NCI-H1694 treated with DMSO at 0.1 percent for 48 hours (cell line): Measurements from ENCODE around the gene FSTL4.
"Not testable (repeated sequence)": the region's sequence is repeated elsewhere in the genome, so short reads cannot be mapped to it uniquely, and the experiment has no call there.

Source experiments
- DNase-seq: peaks from one replicate; lab custom pipeline; 2025; lab: John Stamatoyannopoulos, UW

The FSTL4 gene

DNA sequence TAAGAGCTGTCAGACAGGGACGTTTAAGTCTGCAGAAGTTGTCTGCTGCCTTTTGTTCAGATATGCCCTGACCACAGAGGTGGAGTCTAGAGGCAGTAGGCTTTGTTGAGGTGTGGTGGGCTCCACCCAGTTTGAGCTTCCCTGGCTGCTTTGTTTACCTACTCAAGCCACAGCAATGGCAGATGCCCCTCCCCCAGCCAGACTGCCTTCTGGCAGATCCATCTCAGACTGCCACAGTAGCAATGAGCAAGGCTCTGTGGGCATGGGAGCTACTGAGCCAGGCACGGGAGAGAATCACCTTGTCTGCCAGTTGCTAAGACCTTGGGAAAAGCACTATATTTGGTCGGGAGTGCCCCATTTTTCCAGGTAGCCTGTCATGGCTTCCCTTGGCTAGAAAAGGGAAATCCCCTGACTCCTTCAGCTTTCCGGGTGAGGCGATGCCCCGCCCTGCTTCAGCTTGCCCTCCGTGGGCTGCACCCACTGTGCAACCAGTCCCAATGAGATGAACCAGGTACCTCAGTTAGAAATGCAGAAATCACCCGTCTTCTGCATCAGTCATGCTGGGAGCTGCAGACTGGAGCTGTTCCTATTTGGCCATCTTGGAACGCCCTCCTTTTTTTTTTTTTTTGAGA is 441.5 kb downstream of the FSTL4 start:
- not testable (repeated sequence) for DNase-seq

DNA sequence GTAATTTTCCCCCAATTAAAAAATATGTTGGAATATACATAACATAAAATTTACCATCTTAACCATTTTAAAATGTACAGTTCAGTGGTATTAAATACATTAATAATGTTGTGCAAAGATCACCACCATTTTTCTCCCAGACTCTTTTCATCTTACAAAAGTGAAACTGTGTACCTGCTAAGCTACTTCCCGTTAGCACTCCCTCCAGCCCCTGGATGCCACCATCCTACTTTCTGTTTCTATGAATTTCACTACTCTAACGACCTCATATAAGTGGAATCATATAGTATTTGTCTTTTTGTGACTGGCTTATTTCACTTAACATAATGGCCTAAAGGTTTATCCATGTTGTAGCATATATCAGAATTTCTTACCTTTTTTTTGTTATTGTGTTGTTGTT is 447.6 kb downstream of the FSTL4 start:
- DNase-seq, result no peak

DNA sequence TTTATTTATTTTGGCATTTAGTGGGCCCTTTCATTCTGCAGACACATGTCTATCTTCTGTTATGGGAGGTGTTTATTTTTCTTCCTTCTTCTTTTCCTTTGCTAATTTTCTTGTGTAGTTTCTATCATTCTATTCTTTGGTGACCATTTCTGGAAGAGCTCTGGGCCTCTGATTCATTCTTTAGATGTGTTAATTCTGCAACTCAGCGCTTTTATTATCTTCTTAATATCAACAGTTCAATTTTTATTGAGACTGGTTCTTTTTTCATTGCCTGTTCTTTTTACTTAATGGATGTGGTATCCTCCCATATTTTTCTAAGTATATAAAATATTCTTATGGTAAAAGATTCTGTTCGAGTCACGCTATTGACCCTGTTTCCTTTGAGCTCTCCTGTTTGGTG is 448.5 kb downstream of the FSTL4 start:
- DNase-seq, result no peak

DNA sequence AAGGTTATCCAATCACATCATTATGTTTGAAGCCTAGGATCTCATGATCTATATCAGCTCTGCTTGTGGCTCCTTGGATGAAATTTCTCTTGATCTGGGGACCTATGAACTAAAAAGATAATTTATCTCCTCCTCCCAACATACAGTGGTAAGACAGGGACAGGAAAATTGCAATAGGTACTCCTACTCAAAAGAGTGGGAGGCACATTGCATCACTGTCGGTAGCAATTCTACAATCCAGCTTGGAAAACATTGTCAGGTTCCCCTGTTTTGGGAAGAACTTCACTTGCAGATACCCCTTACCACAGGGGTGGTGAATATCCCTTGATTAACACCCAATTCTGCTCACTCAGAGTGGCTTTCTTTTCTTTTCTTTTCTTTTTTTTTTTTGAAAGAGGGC is 452.8 kb downstream of the FSTL4 start:
- DNase-seq, result no peak

DNA sequence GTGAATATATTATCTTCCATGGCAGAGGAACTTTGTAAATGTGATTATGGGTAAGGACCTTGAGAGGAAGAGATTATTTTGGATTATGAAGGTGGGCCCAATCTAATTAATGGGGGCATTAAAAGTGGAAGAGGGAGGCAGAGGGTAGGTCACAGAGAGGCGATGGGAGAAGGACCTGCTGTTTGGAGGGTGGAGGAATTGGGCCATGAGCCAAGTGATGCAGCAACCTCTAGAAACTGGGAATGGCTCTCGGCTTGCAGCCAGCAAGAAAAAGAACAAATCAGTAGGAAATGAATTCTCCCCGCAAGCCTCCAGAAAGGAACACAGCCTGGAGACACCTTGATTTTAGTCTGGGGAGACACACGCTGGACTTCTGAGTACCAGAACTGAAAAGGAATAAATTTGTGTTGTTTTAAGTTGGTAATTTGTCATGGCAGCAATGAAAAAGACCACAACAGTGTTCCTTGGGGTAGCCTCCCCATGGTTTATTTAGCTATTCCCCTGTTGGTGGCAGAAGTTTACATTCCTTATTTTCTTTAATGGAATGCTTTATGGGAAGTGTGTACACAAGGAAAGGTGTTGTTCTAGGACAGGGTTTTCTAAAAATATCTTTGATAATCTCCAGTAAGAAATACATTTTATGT is 456.9 kb downstream of the FSTL4 start:
- no peak for DNase-seq

DNA sequence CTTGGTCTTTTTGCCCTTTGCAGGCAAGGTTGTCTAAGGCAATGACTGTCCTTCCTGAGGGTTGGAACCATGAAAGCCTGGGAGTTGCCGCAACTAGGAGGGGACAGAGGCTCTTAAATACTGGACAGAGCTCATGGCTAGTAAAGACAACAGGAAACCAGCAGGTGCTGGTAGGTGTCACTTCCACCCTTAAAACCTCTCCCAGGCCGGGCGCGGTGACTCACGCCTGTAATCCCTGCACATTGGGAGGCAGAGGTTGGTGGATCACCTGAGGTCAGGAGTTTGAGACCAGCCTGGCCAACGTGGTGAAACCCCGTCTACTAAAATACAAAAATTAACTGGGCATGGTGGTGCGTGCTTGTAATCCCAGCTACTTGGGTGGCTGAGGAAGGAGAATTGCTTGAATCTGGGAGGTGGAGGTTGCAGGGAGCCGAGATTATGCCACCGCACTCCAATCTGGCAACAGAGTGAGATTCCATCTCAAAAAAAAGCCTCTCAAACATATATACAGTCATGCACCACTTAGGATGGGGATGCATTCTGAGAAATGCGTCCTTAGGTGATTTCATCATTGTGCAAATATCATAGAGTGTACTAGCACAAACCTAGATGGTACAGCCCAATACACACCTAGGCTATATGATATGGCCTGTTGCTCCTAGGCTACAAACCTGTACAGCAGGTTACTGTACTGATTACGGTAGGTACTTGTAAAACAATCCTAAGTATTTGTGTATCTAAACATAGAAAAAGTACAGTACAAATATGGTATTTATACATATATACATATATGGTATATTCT is 457.9 kb downstream of the FSTL4 start:
- DNase-seq, result no peak

DNA sequence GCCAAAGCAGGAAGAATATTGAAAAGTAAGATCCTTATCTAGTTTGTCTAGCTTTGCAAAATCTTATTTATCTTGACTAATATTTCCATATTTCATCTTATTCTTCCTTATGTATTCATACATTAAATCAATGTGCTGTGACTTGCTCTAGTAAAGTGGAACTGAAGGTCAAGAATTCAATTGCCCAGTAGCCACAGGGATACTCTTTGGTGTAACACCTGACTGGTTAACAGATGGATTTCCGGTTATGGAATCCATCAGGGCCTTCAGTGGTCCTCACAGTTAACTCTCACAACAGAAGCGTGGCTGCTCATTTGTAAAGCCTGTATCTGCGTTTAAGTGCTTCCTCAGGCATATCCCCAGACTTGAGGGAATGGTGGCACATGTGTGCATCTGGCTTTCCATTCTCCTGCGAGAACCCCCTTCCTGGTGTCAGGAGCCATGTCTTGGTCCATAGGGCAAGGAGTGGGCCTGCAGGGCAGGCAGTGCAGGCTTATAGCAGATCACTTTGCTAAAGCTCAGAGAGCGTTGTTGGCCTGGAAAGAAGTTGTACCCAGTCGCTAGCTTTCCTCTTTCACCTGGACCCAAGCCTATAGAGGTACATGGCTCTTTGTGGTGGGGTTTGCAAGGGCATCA is 461.3 kb downstream of the FSTL4 start:
- no peak for DNase-seq

DNA sequence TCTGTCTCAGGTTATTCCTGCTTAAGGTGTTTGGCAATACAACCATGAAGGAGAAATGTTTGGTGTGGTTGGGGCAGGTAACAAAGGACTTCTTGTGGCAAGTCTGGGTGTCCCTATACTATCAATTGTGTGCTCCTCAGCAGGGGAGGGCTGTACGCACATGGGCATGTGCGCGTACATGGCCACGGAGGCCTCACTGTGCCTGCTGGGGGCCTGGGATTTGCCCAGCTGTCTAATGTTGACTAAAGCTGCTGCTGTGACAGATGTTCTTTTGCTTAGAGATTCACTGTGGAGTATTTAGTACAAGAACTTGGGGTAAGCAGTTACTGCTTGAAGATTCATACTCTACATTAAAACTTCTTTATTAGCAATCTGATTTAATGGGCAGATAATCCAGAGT is 463.0 kb downstream of the FSTL4 start:
- peak; percentile 32 for DNase-seq

DNA sequence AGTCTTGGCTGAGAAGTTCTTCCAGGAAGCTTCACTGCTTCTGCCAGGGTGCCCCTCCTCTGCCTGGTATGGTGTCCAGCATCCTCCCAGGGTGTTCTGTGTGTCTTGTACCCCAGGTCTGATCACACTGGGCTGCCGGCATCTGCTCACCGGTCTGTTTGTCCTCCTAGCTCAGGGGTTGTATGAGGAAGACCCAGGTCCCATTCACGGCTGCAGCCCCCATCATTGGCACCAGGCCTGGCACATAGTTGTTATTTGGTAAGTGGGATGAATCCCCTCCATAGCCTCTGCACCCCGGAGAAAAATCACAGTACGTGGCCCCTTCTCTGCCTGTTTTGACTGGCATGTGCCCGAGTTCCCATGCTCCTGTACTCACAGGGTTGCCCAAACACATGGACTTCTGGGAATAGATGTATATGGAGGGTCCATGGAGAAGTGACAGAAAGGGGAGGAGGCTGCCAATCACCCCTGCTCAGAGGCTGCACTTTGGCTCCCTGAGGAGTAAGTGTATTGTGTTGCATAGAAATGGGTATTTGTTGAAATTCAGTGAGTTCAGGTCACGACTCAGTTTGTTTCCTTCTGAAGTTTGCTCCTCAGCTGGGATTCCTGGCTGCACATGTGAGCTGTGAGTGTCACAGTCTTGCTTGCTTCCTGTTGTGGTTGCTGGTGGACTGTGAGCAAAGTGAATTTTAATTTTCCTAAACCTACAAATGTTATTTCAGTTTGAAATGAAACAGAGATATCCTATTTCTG is 464.4 kb downstream of the FSTL4 start:
- DNase-seq, result no peak

DNA sequence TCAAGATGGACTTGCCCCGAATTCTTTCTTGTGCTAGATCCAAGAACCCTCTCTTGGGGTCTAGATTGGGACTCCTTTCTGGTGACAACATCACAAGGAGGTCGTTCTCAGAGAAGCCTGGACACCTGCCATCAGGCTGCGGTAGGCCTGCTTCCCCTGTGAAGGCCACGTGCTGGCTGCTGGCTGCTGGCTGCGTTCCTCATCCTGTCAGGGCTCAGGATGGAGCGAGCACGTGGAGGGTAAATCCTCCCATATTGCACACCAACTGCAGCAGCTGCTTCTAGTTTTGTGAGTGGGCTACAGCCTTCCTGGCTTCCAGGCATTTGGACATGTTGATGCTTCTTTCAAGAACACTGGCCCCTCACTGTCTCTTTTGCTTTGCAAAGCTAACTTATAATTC is 464.9 kb downstream of the FSTL4 start:
- DNase-seq, result peak; percentile 38
